SK-MEL-5 (cell line): ENCODE results near the gene NAIP. TPM values are rescaled to one million over a fixed set of nuclear protein-coding genes. Genes with fewer than 3 reads are reported as not detected.
"Not testable (repeated sequence)": the region's sequence is repeated elsewhere in the genome, so short reads cannot be mapped to it uniquely, and the experiment has no call there.

Experiments
- DNase-seq: peaks from one replicate; pipeline ENCODE4 v3.0.0-alpha.2; 2016; ENCODE audit warnings: low read depth, low spot score
- in situ Hi-C: cut with HindIII; loops from 2 replicates; pipeline ENCODE4 v1.10.0; 2016; ENCODE audit warnings: low sequenced_read_pairs, high pct_unique_total_duplicates, low pct_unique_long_range_greater_than_20kb
- total RNA-seq: library from RNA; depleted of rRNA; stranded (reverse); fragments of >200 nt; shearing (Covaris generic); gene quantifications from 2 replicates; pipeline ENCODE4 v1.2.3, GENCODE V29; 2014; rRNA removed

NAIP gene
- total RNA-seq, 1 experiment from 2014 or later, result 3.0 TPM

GRCh38 chr5:70932560-70932959, 92.6 kb downstream of the NAIP start:
- in situ Hi-C loops, DNase-seq: not testable (repeated sequence)

- in situ Hi-C loops, DNase-seq: not testable (repeated sequence)
These were observed 93.3 kb downstream of the NAIP start for GRCh38 chr5:70931709-70932368.

- in situ Hi-C loops, result not testable (repeated sequence)
These were observed 100.0 kb downstream of the NAIP start for GRCh38 chr5:70925211-70925562.

More at GRCh38 chr5:70925211-70925562, 100.0 kb downstream of the NAIP start:
- DNase-seq, result not testable (repeated sequence)

Other genes starting within 250 kb of the NAIP start
- 6.6 and 10.0 TPM in 2 replicates for gene SERF1A, start 124.7 kb downstream of the NAIP start, total RNA-seq
- gene SMN1, start 100.3 kb downstream of the NAIP start, total RNA-seq, result 84.9 and 85.2 TPM in 2 replicates
- gene GTF2H2, start 42.3 kb upstream of the NAIP start, total RNA-seq, result 19.1 and 19.7 TPM in 2 replicates